K562 (cell line): ENCODE data around the gene PODNL1. TPM values are rescaled to one million over a fixed set of nuclear protein-coding genes. Genes with fewer than 3 reads are reported as not detected.
A peak's percentile ranks its signal among the peaks of the same experiment; 100 is the strongest.

Source experiments
- CREB1 ChIP-seq, 2 experiments: sonication (generic) in 1 of 2; formaldehyde crosslinking in 1 of 2; IDR thresholded peaks; 2 replicates each; pipeline versions ENCODE4 v1.6.1 to v1.8.0; 2012 to 2022; ENCODE audit warnings: inconsistent platforms in 1 of 2, mild to moderate bottlenecking in 1 of 2, missing genetic modification reagents in 1 of 2, moderate library complexity in 1 of 2
- CREM ChIP-seq: IDR thresholded peaks from 2 replicates; pipeline ENCODE4 v1.6.1; 2014; ENCODE audit warnings: antibody characterized with exemption, low read depth
- IRF9 ChIP-seq: fragments of 450-650 bp; IDR thresholded peaks from 2 replicates; pipeline ENCODE4 v1.6.1; 2016; ENCODE audit warnings: missing biosample characterization, missing genetic modification characterization
- NFATC3 ChIP-seq: fragments of 450-650 bp; IDR thresholded peaks from 2 replicates; pipeline ENCODE4 v1.6.1; 2017; ENCODE audit warnings: mild to moderate bottlenecking
- PREB ChIP-seq: sonication (generic); formaldehyde crosslinking; IDR thresholded peaks from 2 replicates; pipeline ENCODE4 v1.8.1; 2023; ENCODE audit warnings: mild to moderate bottlenecking, missing genetic modification reagents
- REST ChIP-seq, 2 experiments: fragments of 450-650 bp; formaldehyde crosslinking in 1 of 2; IDR thresholded peaks; 2 replicates each; pipeline versions ENCODE4 v1.4.0 to v1.6.1; 2014 to 2020; ENCODE audit warnings: mild to moderate bottlenecking in 2 of 2, borderline replicate concordance in 1 of 2, low read depth in 1 of 2
- SMAD1 ChIP-seq: fragments of 150-350 bp; IDR thresholded peaks from 2 replicates; pipeline ENCODE4 v1.6.1; 2014; ENCODE audit warnings: low read length, low read depth; ENCODE audit not compliant: partially characterized antibody
- YY1 ChIP-seq, 3 experiments: IDR thresholded peaks; 2 replicates each; pipeline ENCODE4 v1.6.1; 2011; ENCODE audit warnings: low read length in 2 of 3, mild to moderate bottlenecking in 2 of 3, moderate library complexity in 2 of 3, borderline replicate concordance in 1 of 3, control low read depth in 1 of 3, low read depth in 1 of 3; ENCODE audit not compliant: insufficient read depth in 3 of 3, insufficient replicate concordance in 2 of 3, control insufficient read depth in 1 of 3, insufficient read length in 1 of 3; ENCODE audit errors: extremely low read depth in 1 of 3
- ZNF740 ChIP-seq, 3 experiments: fragments of 200-800 bp in 1 of 3; sonication (Bioruptor generic) in 1 of 3; sonication (generic) in 1 of 3; formaldehyde crosslinking in 1 of 3; IDR thresholded peaks; 2 replicates each; pipeline versions ENCODE4 v1.6.1 to v1.8.0; 2016 to 2022; ENCODE audit warnings: mild to moderate bottlenecking in 2 of 3, missing compliant biosample characterization in 2 of 3, missing genetic modification characterization in 2 of 3, missing genetic modification reagents in 1 of 3
- polyA plus RNA-seq, 8 experiments: library from polyadenylated mRNA; depleted of rRNA in 4 of 8; stranded (reverse) in 5 of 8; unstranded in 3 of 8; fragments of >200 nt; fragmentation: Nextera tagmentation in 2 of 8; fragmentation: Illumina TruSeq in 1 of 8; extraction: Ambion mirVana in 2 of 8; extraction: Trizol in 1 of 8; gene quantifications; 2 replicates each; pipeline versions ENCODE4 v1.2.1 to v1.2.3, GENCODE V29; 2011 to 2014; ENCODE audit warnings: inconsistent platforms in 1 of 8, missing spikeins in 1 of 8
- total RNA-seq, 7 experiments: library from RNA; depleted of rRNA in 6 of 7; stranded (reverse); fragments of >200 nt in 6 of 7; fragmentation: Illumina TruSeq in 2 of 7; extraction: Trizol in 2 of 7; gene quantifications; 2 replicates each; pipeline versions ENCODE4 v1.2.1 to v1.2.3, GENCODE V29; 2011 to 2021; ENCODE audit warnings: low replicate concordance in 1 of 7

PODNL1 gene
- total and polyA plus RNA-seq, 9 of the 15 experiments (the other 6 are each of a cell fraction or from before 2014, with no cell fraction given): 0.18 to 0.47 (median 0.23) TPM; not detected in 3

GRCh38 chr19:13920940-13921747 is 17.1 kb downstream of the PODNL1 start (continued):
- TF ChIP-seq ZNF740 (CRISPR knock-in tag; IDR thresholded peaks at IDR 0.05): no peak
- no peak for TF ChIP-seq ZNF740 (tag; IDR thresholded peaks at IDR 0.05)
- no peak for TF ChIP-seq IRF9 (tag)
- TF ChIP-seq YY1 (IDR thresholded peaks at IDR 0.05; ENCODE audit: borderline replicate concordance in 1 of 3, control insufficient read depth in 1 of 3, extremely low read depth in 1 of 3, insufficient read depth in 3 of 3, insufficient read length in 1 of 3, insufficient replicate concordance in 2 of 3, low read depth in 1 of 3, low read length in 2 of 3): peak; percentile 56 to 92 (median 78)
- TF ChIP-seq PREB: no peak
- no peak for TF ChIP-seq SMAD1
- peak; percentile 45 for TF ChIP-seq REST (IDR thresholded peaks at IDR 0.05; ENCODE audit: borderline replicate concordance)
- TF ChIP-seq REST (CRISPR knock-in tag; IDR thresholded peaks at IDR 0.05; ENCODE audit: low read depth): no peak
- no peak for TF ChIP-seq NFATC3
- peak; percentile 84 for TF ChIP-seq CREM
- peak; percentile 53; the same call in 1 of the 2 replicates for TF ChIP-seq CREB1 (IDR thresholded peaks at IDR 0.05)
- TF ChIP-seq CREB1 (CRISPR knock-in tag; IDR thresholded peaks at IDR 0.05): peak; percentile 78
